Hepatocyte (in vitro differentiated cells): ENCODE results near the gene CORO2B. TPM values are rescaled to one million over a fixed set of nuclear protein-coding genes. Genes with fewer than 3 reads are reported as not detected.

Source experiments
- DNase-seq: peaks from one replicate; pipeline ENCODE4 v3.0.0-alpha.2; 2016; ENCODE audit warnings: low spot score
- H2AFZ ChIP-seq: fragments of 200-600 bp; sonication (generic); 2 replicates; pipeline ENCODE4 v1.6.0; 2016; ENCODE audit warnings: antibody characterized with exemption, mild to moderate bottlenecking
- H3K27ac ChIP-seq: fragments of 200-600 bp; sonication (generic); 2 replicates; pipeline ENCODE4 v1.5.1; 2016; ENCODE audit warnings: mild to moderate bottlenecking
- H3K27me3 ChIP-seq: fragments of 200-600 bp; sonication (generic); 2 replicates; pipeline ENCODE4 v1.6.1; 2016
- H3K36me3 ChIP-seq: fragments of 200-600 bp; sonication (generic); replicated peaks from 2 replicates; pipeline ENCODE4 v1.5.1; 2016; ENCODE audit warnings: low read depth; ENCODE audit not compliant: insufficient read depth
- H3K4me1 ChIP-seq: fragments of 200-600 bp; sonication (generic); 2 replicates; pipeline ENCODE4 v1.5.1; 2016; ENCODE audit warnings: mild to moderate bottlenecking, moderate library complexity; ENCODE audit not compliant: insufficient read depth
- H3K4me2 ChIP-seq: fragments of 200-600 bp; sonication (generic); 2 replicates; pipeline ENCODE4 v1.6.0; 2016
- H3K4me3 ChIP-seq: fragments of 200-600 bp; sonication (generic); 2 replicates; pipeline ENCODE4 v1.5.1; 2016; ENCODE audit warnings: mild to moderate bottlenecking
- H3K79me2 ChIP-seq: fragments of 200-600 bp; sonication (generic); 2 replicates; pipeline ENCODE4 v1.6.0; 2017; ENCODE audit warnings: mild to moderate bottlenecking
- H3K9me2 ChIP-seq: fragments of 200-600 bp; sonication (generic); replicated peaks from 2 replicates; pipeline ENCODE4 v1.6.0; 2017; ENCODE audit warnings: mild to moderate bottlenecking; ENCODE audit not compliant: insufficient read depth
- H3K9me3 ChIP-seq: fragments of 200-600 bp; sonication (generic); 2 replicates; pipeline ENCODE4 v1.5.1; 2016; ENCODE audit warnings: low read depth, mild to moderate bottlenecking
- H4K20me1 ChIP-seq: fragments of 200-600 bp; sonication (generic); 2 replicates; pipeline ENCODE4 v1.6.0; 2016; ENCODE audit warnings: mild to moderate bottlenecking; ENCODE audit not compliant: insufficient read depth, poor library complexity, severe bottlenecking
- CTCF ChIP-seq: fragments of 200-600 bp; sonication (generic); IDR thresholded peaks from 2 replicates; pipeline ENCODE4 v1.5.1; 2016; ENCODE audit warnings: antibody characterized with exemption, mild to moderate bottlenecking; ENCODE audit not compliant: poor library complexity
- EZH2 ChIP-seq: fragments of 200-600 bp; sonication (generic); IDR thresholded peaks from 2 replicates; pipeline ENCODE4 v1.6.1; 2016; ENCODE audit warnings: antibody characterized with exemption, mild to moderate bottlenecking, borderline replicate concordance
- EZH2phosphoT487 ChIP-seq: fragments of 200-600 bp; sonication (generic); IDR thresholded peaks from one replicate; pipeline ENCODE4 v1.6.1; 2018; ENCODE audit warnings: antibody characterized with exemption, mild to moderate bottlenecking, low read depth, moderate library complexity; ENCODE audit not compliant: unreplicated experiment, severe bottlenecking
- WGBS: methylation state at CpG from one replicate; pipeline ENCODE4 v1.1.6; 2016; ENCODE audit warnings: low lambda C conversion rate; ENCODE audit errors: missing lambda C conversion rate; 5-methylcytosine and 5-hydroxymethylcytosine counted together
- polyA plus RNA-seq: library from polyadenylated mRNA; unstranded; fragments of >200 nt; fragmentation: Nextera tagmentation; extraction: Ambion mirVana; gene quantifications from 2 replicates; pipeline ENCODE4 v1.2.1, GENCODE V29; 2016
- total RNA-seq: library from RNA; depleted of rRNA; stranded (reverse); fragments of >200 nt; gene quantifications from 2 replicates; pipeline ENCODE4 v1.2.3, GENCODE V29; 2014

CORO2B gene
- total and polyA plus RNA-seq, 2 experiments from 2014 or later = 2.9 to 5.1 TPM

- no peaks in the 10 kb centered on the region for H3K4me1 ChIP-seq
- no peak for DNase-seq
- H3K9me3 ChIP-seq = no peaks in the 10 kb centered on the region
- no peaks in the 10 kb centered on the region for H4K20me1 ChIP-seq
- no peaks in the 10 kb centered on the region for H3K9me2 ChIP-seq
- no peak for TF ChIP-seq EZH2
- no peak for TF ChIP-seq CTCF
- no peak overlapping the region for H3K27ac ChIP-seq
- H3K4me3 ChIP-seq = no peak overlapping the region
- no peaks in the 10 kb centered on the region for H3K36me3 ChIP-seq
- WGBS = 82% methylated on average over 5 of the region's 5 CpGs
- H3K4me2 ChIP-seq = no peak overlapping the region
- H3K27me3 ChIP-seq = no peaks in the 10 kb centered on the region
- H2AFZ ChIP-seq = no peak overlapping the region
- no peaks in the 10 kb centered on the region for H3K79me2 ChIP-seq
These were observed 64.5 kb downstream of the CORO2B start for GRCh38 chr15:68643216-68643830.

- TF ChIP-seq EZH2phosphoT487 = no peak
- TF ChIP-seq CTCF = no peak
- TF ChIP-seq EZH2 = no peak
- H3K27ac ChIP-seq = no peak overlapping the region
- H3K79me2 ChIP-seq = no peaks in the 10 kb centered on the region
- no peak overlapping the region for H2AFZ ChIP-seq
- no peaks in the 10 kb centered on the region for H3K9me3 ChIP-seq
- DNase-seq = peak; percentile 22
- no peaks in the 10 kb centered on the region for H3K4me1 ChIP-seq
- WGBS = 85% methylated on average over 8 of the region's 8 CpGs
- no peaks in the 10 kb centered on the region for H3K27me3 ChIP-seq
- no peaks in the 10 kb centered on the region for H3K9me2 ChIP-seq
- no peaks in the 10 kb centered on the region for H3K36me3 ChIP-seq
- H4K20me1 ChIP-seq = no peaks in the 10 kb centered on the region
- H3K4me3 ChIP-seq = no peak overlapping the region
- H3K4me2 ChIP-seq = no peak overlapping the region
These were observed 65.5 kb downstream of the CORO2B start for GRCh38 chr15:68644083-68644904.

GRCh38 chr15:68644996-68645395 lies 66.2 kb downstream of the CORO2B start:
- Histone ChIP-seq H3K9me3 (no peaks in the 10 kb centered on the region), H3K79me2 (no peaks in the 10 kb centered on the region), H3K9me2 (no peaks in the 10 kb centered on the region), H2AFZ (no peak overlapping the region), H3K36me3 (no peaks in the 10 kb centered on the region), H3K4me3 (no peak overlapping the region), H3K27ac (no peak overlapping the region), H3K4me1 (no peaks in the 10 kb centered on the region), H3K4me2 (no peak overlapping the region), H3K27me3 (no peaks in the 10 kb centered on the region), H4K20me1 (no peaks in the 10 kb centered on the region)
- 97% methylated on average over 17 of the region's 17 CpGs for WGBS
- DNase-seq = no peak
- TF ChIP-seq CTCF = no peak
- no peak for TF ChIP-seq EZH2
- no peak for TF ChIP-seq EZH2phosphoT487
